B cell (primary cell): ENCODE results near the gene RPL39L. TPM values are rescaled to one million over a fixed set of nuclear protein-coding genes. Genes with fewer than 3 reads are reported as not detected.

Experiments
- ATAC-seq: fragments of 200-7000 bp; cut with Tn5 transposase; one replicate; pipeline ENCODE4 v1.10.0; 2021; ENCODE audit warnings: low read depth, mild to moderate bottlenecking, moderate number of reproducible peaks, moderate library complexity
- CTCF ChIA-PET: fragments of 350-600 bp; sonication (Branson Sonifier 250); formaldehyde crosslinking; loops from one replicate; lab custom pipeline; 2021; ENCODE audit warnings: antibody characterized with exemption, inconsistent platforms; lab: Charles Lee
- POLR2A ChIA-PET: fragments of 350-600 bp; sonication (Branson Sonifier 250); formaldehyde crosslinking; loops from one replicate; lab custom pipeline; 2021; ENCODE audit warnings: antibody characterized with exemption; lab: Charles Lee
- DNase-seq: peaks from one replicate; pipeline ENCODE4 v3.0.0; 2013
- H2AFZ ChIP-seq: 2 replicates; pipeline ENCODE4 v1.6.1; 2012; ENCODE audit warnings: mild to moderate bottlenecking, low read depth, low read length; ENCODE audit not compliant: insufficient read depth, poor library complexity, severe bottlenecking
- H3K27ac ChIP-seq, 2 donors: 1 replicate in 1 of 2; 2 replicates in 1 of 2; pipeline ENCODE4 v1.5.1; 2012 to 2013; ENCODE audit warnings: low read length in 2 of 2, mild to moderate bottlenecking in 2 of 2, moderate library complexity in 1 of 2
- H3K27me3 ChIP-seq, 4 experiments: fragments of 200-600 bp in 1 of 4; sonication (generic) in 1 of 4; replicated peaks in 1 of 4; 1 replicate in 2 of 4; 2 replicates in 2 of 4; pipeline versions ENCODE4 v1.6.1 to v1.7.0; 2013 to 2016; ENCODE audit warnings: low read length in 3 of 4, mild to moderate bottlenecking in 2 of 4, mixed read lengths in 1 of 4, moderate library complexity in 1 of 4; ENCODE audit not compliant: insufficient read depth in 4 of 4, control insufficient read depth in 3 of 4; ENCODE audit errors: control extremely low read depth in 1 of 4
- H3K36me3 ChIP-seq, 2 experiments: replicated peaks in 1 of 2; 1 replicate in 1 of 2; 2 replicates in 1 of 2; pipeline versions ENCODE4 v1.6.1 to v1.7.1; 2013; ENCODE audit warnings: low read length in 1 of 2; ENCODE audit not compliant: insufficient read depth in 2 of 2, control insufficient read depth in 1 of 2; ENCODE audit errors: control extremely low read depth in 1 of 2, extremely low read depth in 1 of 2
- H3K4me1 ChIP-seq, 2 donors: fragments of 200-600 bp in 1 of 2; sonication (generic) in 1 of 2; 1 replicate in 1 of 2; 2 replicates in 1 of 2; pipeline versions ENCODE4 v1.5.1 to v1.6.1; 2013 to 2017; ENCODE audit warnings: low read length in 2 of 2; ENCODE audit not compliant: control insufficient read depth in 2 of 2, insufficient read depth in 2 of 2
- H3K4me2 ChIP-seq: replicated peaks from 2 replicates; pipeline ENCODE3; 2012; ENCODE audit warnings: mild to moderate bottlenecking, low read depth, low read length; ENCODE audit not compliant: poor library complexity, severe bottlenecking
- H3K4me3 ChIP-seq, 5 experiments: fragments of 200-600 bp in 1 of 5; sonication (generic) in 1 of 5; 1 replicate in 3 of 5; 2 replicates in 2 of 5; pipeline versions ENCODE4 v1.5.1 to v1.7.0; 2011 to 2016; ENCODE audit warnings: low read length in 4 of 5, mild to moderate bottlenecking in 4 of 5, low read depth in 2 of 5, control low read depth in 1 of 5, moderate library complexity in 1 of 5; ENCODE audit not compliant: insufficient read depth in 1 of 5; ENCODE audit errors: control extremely low read depth in 1 of 5, extremely low read depth in 1 of 5
- H3K79me2 ChIP-seq: fragments of 200-600 bp; sonication (generic); one replicate; pipeline ENCODE4 v1.6.0; 2016; ENCODE audit warnings: low read length; ENCODE audit not compliant: control insufficient read depth, insufficient read depth
- H3K9ac ChIP-seq: fragments of 200-600 bp; sonication (generic); 2 replicates; pipeline ENCODE4 v1.6.1; 2017; ENCODE audit warnings: mild to moderate bottlenecking, low read length, moderate library complexity
- H3K9me3 ChIP-seq, 3 donors: one replicate each; pipeline versions ENCODE4 v1.6.1 to v1.7.1; 2013; ENCODE audit warnings: low read length in 2 of 3; ENCODE audit not compliant: control insufficient read depth in 2 of 3, insufficient read depth in 1 of 3; ENCODE audit errors: control extremely low read depth in 1 of 3
- H4K20me1 ChIP-seq: 2 replicates; pipeline ENCODE4 v1.6.0; 2012; ENCODE audit warnings: mild to moderate bottlenecking, low read length; ENCODE audit not compliant: insufficient read depth, control insufficient read depth, poor library complexity, severe bottlenecking
- H3K27ac Mint-ChIP-seq: one replicate; pipeline ENCODE4 v1.8.0; 2021; ENCODE audit warnings: mixed read lengths
- H3K27me3 Mint-ChIP-seq: one replicate; pipeline ENCODE4 v1.8.0; 2021; ENCODE audit warnings: mixed read lengths
- H3K4me1 Mint-ChIP-seq: one replicate; pipeline ENCODE4 v1.8.0; 2021; ENCODE audit warnings: mixed read lengths
- H3K4me3 Mint-ChIP-seq: one replicate; pipeline ENCODE4 v1.8.0; 2021; ENCODE audit warnings: mixed read lengths
- H3K9me3 Mint-ChIP-seq: one replicate; pipeline ENCODE4 v1.8.0; 2022; ENCODE audit warnings: mixed read lengths; ENCODE audit not compliant: insufficient read depth
- EZH2 ChIP-seq: IDR thresholded peaks from 2 replicates; pipeline ENCODE4 v1.6.1; 2012; ENCODE audit warnings: borderline replicate concordance, low read depth, mild to moderate bottlenecking, moderate library complexity, low read length; ENCODE audit not compliant: insufficient read depth, poor library complexity, severe bottlenecking
- WGBS: methylation state at CpG from one replicate; pipeline ENCODE4 v1.1.5; 2013; ENCODE audit warnings: missing lambda C conversion rate; ENCODE audit not compliant: insufficient coverage; 5-methylcytosine and 5-hydroxymethylcytosine counted together
- intact Hi-C: fragments of 100-400 bp; cut with micrococcal nuclease; formaldehyde crosslinking; loops from one replicate; pipeline ENCODE4 v1.10.0; 2022
- polyA plus RNA-seq: library from polyadenylated mRNA; depleted of rRNA; stranded (reverse); fragments of >200 nt; gene quantifications from 2 replicates; pipeline ENCODE4 v1.2.3, GENCODE V29; 2012
- total RNA-seq, 2 donors: library from RNA; stranded (reverse); fragments of 120-200 nt in 1 of 2; gene quantifications; 1 replicate in 1 of 2; 2 replicates in 1 of 2; pipeline versions ENCODE4 v1.2.3 to v1.2.4, GENCODE V29; 2013 to 2022
- TF ChIP-seq, protein P1 (sequence below): fragments of 200-600 bp; IDR thresholded peaks from one replicate; pipeline ENCODE4 v1.8.0; 2022; ENCODE audit warnings: antibody characterized with exemption, mild to moderate bottlenecking

RPL39L gene
- total and polyA plus RNA-seq, 2 donors (not counting 1 experiment from before 2014, with no cell fraction given): 3.1 to 4.5 TPM

DNA sequence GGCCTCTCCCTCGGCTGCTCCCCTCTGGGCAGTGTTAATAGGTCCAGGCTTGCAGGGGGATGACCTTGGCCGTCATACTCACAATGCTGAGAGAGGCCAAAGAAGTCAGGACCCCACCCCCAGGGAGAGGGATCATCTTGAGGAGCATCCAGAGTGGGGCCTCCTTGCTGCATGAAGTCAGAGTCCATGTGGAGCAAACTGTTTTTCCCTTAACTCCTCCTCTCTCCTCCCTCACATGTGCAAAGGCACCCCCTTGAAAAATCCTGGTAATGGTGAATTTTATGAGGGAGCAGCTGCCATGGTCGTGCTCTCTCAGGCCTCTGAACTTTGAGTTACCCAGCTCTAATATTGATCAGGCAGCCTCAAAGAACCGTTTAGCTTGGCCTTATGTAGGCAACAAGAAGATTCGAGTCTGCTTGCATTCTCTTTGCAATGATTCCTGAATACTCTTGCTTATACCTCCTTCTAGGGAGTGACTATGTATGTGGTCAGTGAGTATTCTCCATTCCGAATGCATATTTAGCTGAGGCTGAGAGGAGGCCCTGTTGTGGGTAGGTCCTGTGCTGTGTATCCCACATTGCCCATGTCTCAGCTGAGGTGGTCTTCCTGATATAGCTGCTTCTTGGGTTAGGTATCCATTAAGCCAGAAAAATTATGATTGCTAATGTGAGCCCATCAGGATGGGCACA, 23.1 kb upstream of the RPL39L start:
- Histone ChIP-seq H3K9ac (no peak overlapping the region), H3K79me2 (no peaks in the 10 kb centered on the region), H3K4me3 (no peak overlapping the region), H3K4me2 (no peak overlapping the region), H2AFZ (no peak overlapping the region), H3K36me3 (no peaks in the 10 kb centered on the region), H3K4me1 (no peaks in the 10 kb centered on the region), H3K9me3 (no peaks in the 10 kb centered on the region), H3K27ac (no peak overlapping the region), H4K20me1 (no peaks in the 10 kb centered on the region), H3K27me3 (peaks cover 0 to 6% (median 0%) of the 10 kb centered on the region in 4 experiments)
- TF ChIP-seq, protein P1, sequence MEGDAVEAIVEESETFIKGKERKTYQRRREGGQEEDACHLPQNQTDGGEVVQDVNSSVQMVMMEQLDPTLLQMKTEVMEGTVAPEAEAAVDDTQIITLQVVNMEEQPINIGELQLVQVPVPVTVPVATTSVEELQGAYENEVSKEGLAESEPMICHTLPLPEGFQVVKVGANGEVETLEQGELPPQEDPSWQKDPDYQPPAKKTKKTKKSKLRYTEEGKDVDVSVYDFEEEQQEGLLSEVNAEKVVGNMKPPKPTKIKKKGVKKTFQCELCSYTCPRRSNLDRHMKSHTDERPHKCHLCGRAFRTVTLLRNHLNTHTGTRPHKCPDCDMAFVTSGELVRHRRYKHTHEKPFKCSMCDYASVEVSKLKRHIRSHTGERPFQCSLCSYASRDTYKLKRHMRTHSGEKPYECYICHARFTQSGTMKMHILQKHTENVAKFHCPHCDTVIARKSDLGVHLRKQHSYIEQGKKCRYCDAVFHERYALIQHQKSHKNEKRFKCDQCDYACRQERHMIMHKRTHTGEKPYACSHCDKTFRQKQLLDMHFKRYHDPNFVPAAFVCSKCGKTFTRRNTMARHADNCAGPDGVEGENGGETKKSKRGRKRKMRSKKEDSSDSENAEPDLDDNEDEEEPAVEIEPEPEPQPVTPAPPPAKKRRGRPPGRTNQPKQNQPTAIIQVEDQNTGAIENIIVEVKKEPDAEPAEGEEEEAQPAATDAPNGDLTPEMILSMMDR: no peak
- no peak for TF ChIP-seq EZH2
- Mint-ChIP-seq H3K4me3 (no peak overlapping the region), H3K4me1 (peaks cover 1% of the 10 kb centered on the region), H3K27me3 (peaks cover 26% of the 10 kb centered on the region), H3K9me3 (no peaks in the 10 kb centered on the region), H3K27ac (no peak overlapping the region)
- intact Hi-C loops: no loop called here
- 100% methylated on average over 2 of the region's 6 CpGs for WGBS
- CTCF ChIA-PET: interaction anchor here (1.0 to 8.9 kb wide), 8 partner anchors 11 to 548 kb away, joined by 3 to 223 read pairs (median 16); partner anchors contain the start of genes ADIPOQ and RPL39L
- DNase-seq (no peak), ATAC-seq (no peak)
- POLR2A ChIA-PET: no interaction called here

DNA sequence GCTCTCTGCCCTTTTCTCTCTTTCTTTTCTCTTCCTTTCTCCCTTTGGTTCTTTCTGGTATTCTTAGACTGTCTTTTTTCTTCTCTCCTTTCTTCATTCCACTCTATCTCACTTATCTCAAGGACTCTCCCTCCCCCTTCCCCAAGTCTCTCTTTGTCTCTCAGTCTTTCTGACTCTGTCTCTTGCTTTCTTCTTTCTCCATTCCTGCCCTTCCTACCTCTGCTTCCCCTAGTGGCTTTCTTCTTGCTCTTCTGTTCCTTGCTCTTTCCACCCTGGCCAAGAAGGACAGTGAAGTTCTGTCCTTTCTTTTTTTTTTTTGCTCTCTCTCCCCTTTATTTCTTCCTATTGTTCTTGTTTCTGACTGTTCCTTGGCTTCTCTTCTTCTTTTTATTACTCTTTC, 22.3 kb upstream of the RPL39L start:
- Histone ChIP-seq H3K4me2 (no peak overlapping the region), H3K4me3 (no peak overlapping the region), H3K9ac (no peak overlapping the region), H4K20me1 (no peaks in the 10 kb centered on the region), H2AFZ (no peak overlapping the region), H3K27me3 (peaks cover 0 to 6% (median 0%) of the 10 kb centered on the region in 4 experiments), H3K36me3 (no peaks in the 10 kb centered on the region), H3K79me2 (no peaks in the 10 kb centered on the region), H3K4me1 (no peaks in the 10 kb centered on the region), H3K27ac (no peak overlapping the region), H3K9me3 (no peaks in the 10 kb centered on the region)
- H3K27ac Mint-ChIP-seq: no peak overlapping the region
- POLR2A ChIA-PET: no interaction called here
- no peak for ATAC-seq
- CTCF ChIA-PET: interaction anchor here (4.4 to 8.9 kb wide), 3 partner anchors 11 to 314 kb away, joined by 49 to 223 read pairs (median 215); partner anchors contain the start of gene ADIPOQ
- no peak overlapping the region for H3K4me3 Mint-ChIP-seq
- H3K4me1 Mint-ChIP-seq: peaks cover 1% of the 10 kb centered on the region
- no peak for TF ChIP-seq EZH2
- TF ChIP-seq, protein P1: no peak
- intact Hi-C loops: no loop called here
- H3K9me3 Mint-ChIP-seq: no peaks in the 10 kb centered on the region
- no peak for DNase-seq
- H3K27me3 Mint-ChIP-seq: peaks cover 26% of the 10 kb centered on the region
